Body of pancreas (tissue), 4 donors: Measurements from ENCODE around the gene PKP3.
A peak's percentile ranks its signal among the peaks of the same experiment; 100 is the strongest.

Source experiments
- CTCF ChIP-seq, 7 experiments: fragments of 450-650 bp in 4 of 7; fragments of 200-600 bp in 3 of 7; sonication (generic) in 3 of 7; IDR thresholded peaks; one replicate each; pipeline ENCODE4 v1.5.1; 2016 to 2019; ENCODE audit warnings: antibody characterized with exemption in 7 of 7
- POLR2A ChIP-seq, 3 donors: fragments of 450-650 bp; IDR thresholded peaks; one replicate each; pipeline ENCODE4 v1.6.1; 2016; ENCODE audit warnings: antibody characterized with exemption in 3 of 3, mild to moderate bottlenecking in 2 of 3

DNA sequence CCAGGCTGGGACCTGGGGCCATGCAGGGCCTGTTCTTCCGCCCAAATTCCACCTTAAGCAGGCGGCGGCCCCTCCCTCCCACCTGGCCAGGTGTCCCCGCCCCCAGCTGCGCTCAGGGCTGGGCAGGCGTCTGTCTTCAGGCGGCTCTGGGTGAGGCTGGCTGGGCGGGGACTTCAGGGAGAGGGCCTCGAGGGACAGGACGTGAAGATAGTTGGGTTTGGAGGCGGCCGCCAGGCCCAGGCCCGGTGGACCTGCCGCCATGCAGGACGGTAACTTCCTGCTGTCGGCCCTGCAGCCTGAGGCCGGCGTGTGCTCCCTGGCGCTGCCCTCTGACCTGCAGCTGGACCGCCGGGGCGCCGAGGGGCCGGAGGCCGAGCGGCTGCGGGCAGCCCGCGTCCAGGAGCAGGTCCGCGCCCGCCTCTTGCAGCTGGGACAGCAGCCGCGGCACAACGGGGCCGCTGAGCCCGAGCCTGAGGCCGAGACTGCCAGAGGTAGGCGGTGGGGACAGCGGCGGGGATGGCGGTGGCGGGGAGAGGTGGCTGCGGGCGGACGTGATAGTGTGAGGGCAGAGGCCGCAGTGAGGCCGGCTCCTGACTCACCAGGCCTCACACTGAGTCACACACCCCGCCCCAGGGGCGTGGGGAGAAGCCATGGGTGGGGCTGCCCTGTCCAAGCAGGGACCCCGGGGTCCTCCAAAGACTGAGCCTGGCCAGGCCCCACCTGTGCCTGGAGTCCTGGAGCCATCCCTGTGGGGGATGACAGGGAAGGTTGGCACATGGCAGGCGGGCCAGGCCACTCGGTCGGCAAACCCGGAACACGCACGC is at the start of gene PKP3:
- no peak for TF ChIP-seq CTCF (IDR thresholded peaks at IDR 0.05)
- TF ChIP-seq POLR2A (IDR thresholded peaks at IDR 0.05) = peak; percentile 62 to 73 (median 69)
